HEK293 (cell line): ENCODE data around the gene TFAM.

Experiments
- CTCF ChIA-PET: fragments of 350-600 bp; formaldehyde crosslinking; extraction: SDS; loops from one replicate; lab custom pipeline; 2021; ENCODE audit warnings: antibody characterized with exemption; lab: Yijun Ruan, JAX
- POLR2A ChIA-PET: fragments of 300-600 bp; formaldehyde crosslinking; extraction: SDS; loops from one replicate; lab custom pipeline; 2020; ENCODE audit warnings: antibody characterized with exemption, inconsistent platforms; lab: Yijun Ruan, JAX
- H3K27ac ChIP-seq: fragments of 200-500 bp; sonication (Bioruptor generic); 2 replicates; pipeline ENCODE4 v1.5.1; 2014; ENCODE audit warnings: low read depth, low read length, control low read depth, inconsistent platforms; ENCODE audit errors: extremely low read depth
- H3K36me3 ChIP-seq, 2 experiments: fragments of 200-500 bp in 1 of 2; sonication (Bioruptor generic) in 1 of 2; 1 replicate in 1 of 2; 2 replicates in 1 of 2; pipeline ENCODE4 v1.5.1; 2014 to 2017; ENCODE audit warnings: inconsistent platforms in 2 of 2, low read length in 2 of 2; ENCODE audit not compliant: control insufficient read depth in 2 of 2, insufficient read depth in 1 of 2
- H3K4me1 ChIP-seq: fragments of 200-500 bp; sonication (Bioruptor generic); 2 replicates; pipeline ENCODE4 v1.5.1; 2014; ENCODE audit warnings: mild to moderate bottlenecking, low read length, inconsistent platforms; ENCODE audit not compliant: control insufficient read depth, insufficient read depth
- H3K4me3 ChIP-seq: 2 replicates; pipeline ENCODE4 v1.5.1; 2011; ENCODE audit warnings: low read depth, mild to moderate bottlenecking, control low read depth, low read length, moderate library complexity
- H3K9me3 ChIP-seq: fragments of 200-500 bp; sonication (Bioruptor generic); 2 replicates; pipeline ENCODE4 v1.5.1; 2014; ENCODE audit warnings: low read depth, low read length, inconsistent platforms; ENCODE audit not compliant: control insufficient read depth, insufficient read depth
- GFI1B ChIP-seq: fragments of 450-650 bp; formaldehyde crosslinking; IDR thresholded peaks from 2 replicates; pipeline ENCODE4 v1.5.1; 2016; ENCODE audit warnings: missing biosample characterization, missing genetic modification characterization
- IKZF3 ChIP-seq: fragments of 450-650 bp; IDR thresholded peaks from 2 replicates; pipeline ENCODE4 v1.5.0; 2018; ENCODE audit warnings: missing biosample characterization, mild to moderate bottlenecking, missing genetic modification characterization, moderate library complexity
- KLF16 ChIP-seq: fragments of 450-650 bp; formaldehyde crosslinking; IDR thresholded peaks from 2 replicates; pipeline ENCODE4 v1.5.1; 2017; ENCODE audit warnings: missing biosample characterization, missing genetic modification characterization
- TRIM28 ChIP-seq: IDR thresholded peaks from 2 replicates; pipeline ENCODE4 v1.6.1; 2011; ENCODE audit warnings: low read length, control low read depth, borderline replicate concordance
- ZBTB17 ChIP-seq: fragments of 450-650 bp; formaldehyde crosslinking; IDR thresholded peaks from 2 replicates; pipeline ENCODE4 v1.5.1; 2016; ENCODE audit warnings: missing biosample characterization, missing genetic modification characterization
- ZBTB20 ChIP-seq: fragments of 450-650 bp; formaldehyde crosslinking; IDR thresholded peaks from 2 replicates; pipeline ENCODE4 v1.5.1; 2016; ENCODE audit warnings: missing biosample characterization, missing genetic modification characterization
- ZBTB21 ChIP-seq: fragments of 450-650 bp; formaldehyde crosslinking; IDR thresholded peaks from 2 replicates; pipeline ENCODE4 v1.5.1; 2017; ENCODE audit warnings: missing biosample characterization, missing genetic modification characterization
- ZFP37 ChIP-seq: fragments of 450-650 bp; formaldehyde crosslinking; IDR thresholded peaks from 2 replicates; pipeline ENCODE4 v1.5.1; 2016; ENCODE audit warnings: missing biosample characterization, missing genetic modification characterization
- ZNF114 ChIP-seq: fragments of 450-650 bp; formaldehyde crosslinking; IDR thresholded peaks from 2 replicates; pipeline ENCODE4 v1.5.0; 2017; ENCODE audit warnings: missing biosample characterization, missing genetic modification characterization
- ZNF133 ChIP-seq: fragments of 450-650 bp; formaldehyde crosslinking; IDR thresholded peaks from 2 replicates; pipeline ENCODE4 v1.5.1; 2016; ENCODE audit warnings: missing biosample characterization, missing genetic modification characterization
- ZNF138 ChIP-seq: fragments of 450-650 bp; formaldehyde crosslinking; IDR thresholded peaks from 2 replicates; pipeline ENCODE4 v1.5.1; 2016; ENCODE audit warnings: missing biosample characterization, missing genetic modification characterization, borderline replicate concordance
- ZNF2 ChIP-seq: fragments of 450-650 bp; formaldehyde crosslinking; IDR thresholded peaks from 2 replicates; pipeline ENCODE4 v1.5.1; 2016; ENCODE audit warnings: missing biosample characterization, missing genetic modification characterization
- ZNF239 ChIP-seq: fragments of 450-650 bp; formaldehyde crosslinking; IDR thresholded peaks from 2 replicates; pipeline ENCODE4 v1.5.1; 2016; ENCODE audit warnings: missing biosample characterization, missing genetic modification characterization
- ZNF26 ChIP-seq: fragments of 450-650 bp; formaldehyde crosslinking; IDR thresholded peaks from 2 replicates; pipeline ENCODE4 v1.5.1; 2016; ENCODE audit warnings: missing biosample characterization, missing genetic modification characterization
- ZNF292 ChIP-seq: fragments of 450-650 bp; formaldehyde crosslinking; IDR thresholded peaks from 2 replicates; pipeline ENCODE4 v1.5.1; 2016; ENCODE audit warnings: low read depth, missing biosample characterization, missing genetic modification characterization, borderline replicate concordance
- ZNF416 ChIP-seq: fragments of 450-650 bp; formaldehyde crosslinking; IDR thresholded peaks from 2 replicates; pipeline ENCODE4 v1.5.1; 2016; ENCODE audit warnings: missing biosample characterization, missing genetic modification characterization
- ZNF48 ChIP-seq: fragments of 450-650 bp; formaldehyde crosslinking; IDR thresholded peaks from 2 replicates; pipeline ENCODE4 v1.5.1; 2016; ENCODE audit warnings: missing biosample characterization, missing genetic modification characterization
- ZNF513 ChIP-seq: fragments of 450-650 bp; IDR thresholded peaks from 2 replicates; pipeline ENCODE4 v1.5.1; 2018; ENCODE audit warnings: missing biosample characterization, missing genetic modification characterization
- ZNF843 ChIP-seq: fragments of 450-650 bp; formaldehyde crosslinking; IDR thresholded peaks from 2 replicates; pipeline ENCODE4 v1.5.1; 2016; ENCODE audit warnings: missing biosample characterization, missing genetic modification characterization
- ZXDB ChIP-seq: fragments of 450-650 bp; formaldehyde crosslinking; IDR thresholded peaks from 2 replicates; pipeline ENCODE4 v1.5.1; 2016; ENCODE audit warnings: missing biosample characterization, missing genetic modification characterization
- TF ChIP-seq, protein P1 (sequence below): fragments of 450-650 bp; formaldehyde crosslinking; IDR thresholded peaks from 2 replicates; pipeline ENCODE4 v1.5.1; 2016; ENCODE audit warnings: missing biosample characterization, missing genetic modification characterization
- TF ChIP-seq, protein P2 (sequence below): fragments of 450-650 bp; formaldehyde crosslinking; IDR thresholded peaks from 2 replicates; pipeline ENCODE4 v1.5.1; 2016; ENCODE audit warnings: missing biosample characterization, missing genetic modification characterization
- TF ChIP-seq, protein P3 (sequence below): fragments of 450-650 bp; formaldehyde crosslinking; IDR thresholded peaks from 2 replicates; pipeline ENCODE4 v1.5.1; 2016; ENCODE audit warnings: missing biosample characterization, missing genetic modification characterization
- TF ChIP-seq, protein P4 (sequence below): fragments of 450-650 bp; formaldehyde crosslinking; IDR thresholded peaks from 2 replicates; pipeline ENCODE4 v1.5.1; 2016; ENCODE audit warnings: missing biosample characterization, missing genetic modification characterization
- TF ChIP-seq, protein P5 (sequence below): fragments of 450-650 bp; formaldehyde crosslinking; IDR thresholded peaks from 2 replicates; pipeline ENCODE4 v1.5.1; 2017; ENCODE audit warnings: missing biosample characterization, missing genetic modification characterization

TFAM gene

GRCh38 chr10:58384999-58385783 is at the start of gene TFAM:
Gene TFAM, plus strand, starts transcription at chr10:58385410. Its CDS starts 138 bp downstream, at chr10:58385548.
- ChIA-PET POLR2A (interaction anchor here (0.7 to 2.2 kb wide), 6 partner anchors 9 to 117 kb away, joined by 3 to 11 read pairs (median 4); partner anchors contain the start of genes CISD1 and UBE2D1), CTCF (interaction anchor here (0.6 to 2.9 kb wide), 16 partner anchors 9 to 207 kb away, joined by 3 to 20 read pairs (median 3); partner anchors contain the start of gene UBE2D1)
- Histone ChIP-seq H3K4me3 (peak within 1 kb of the TSS; percentile 61), H3K9me3 (no peaks in the 10 kb centered on the region), H3K36me3 (peaks cover 26 to 38% of the 10 kb centered on the region in 2 experiments), H3K4me1 (no peaks in the 10 kb centered on the region), H3K27ac (peak within 1 kb of the TSS; percentile 89)
- TF ChIP-seq ZNF292 (tag by site-specific recombination) = no peak
- TF ChIP-seq ZNF513 (tag by site-specific recombination) = no peak; the same call in 1 of the 2 replicates
- no peak; the same call in none of the 2 replicates for TF ChIP-seq ZFP37 (tag by site-specific recombination)
- TF ChIP-seq ZNF133 (tag by site-specific recombination) = no peak
- no peak for TF ChIP-seq ZNF48
- TF ChIP-seq ZBTB17 (tag by site-specific recombination) = peak; percentile 76
- TF ChIP-seq ZBTB20 = peak; percentile 89
- TF ChIP-seq TRIM28 = peak; percentile 49; the same call in 1 of the 2 replicates
- no peak for TF ChIP-seq ZNF416 (tag by site-specific recombination)
- TF ChIP-seq, protein P1, sequence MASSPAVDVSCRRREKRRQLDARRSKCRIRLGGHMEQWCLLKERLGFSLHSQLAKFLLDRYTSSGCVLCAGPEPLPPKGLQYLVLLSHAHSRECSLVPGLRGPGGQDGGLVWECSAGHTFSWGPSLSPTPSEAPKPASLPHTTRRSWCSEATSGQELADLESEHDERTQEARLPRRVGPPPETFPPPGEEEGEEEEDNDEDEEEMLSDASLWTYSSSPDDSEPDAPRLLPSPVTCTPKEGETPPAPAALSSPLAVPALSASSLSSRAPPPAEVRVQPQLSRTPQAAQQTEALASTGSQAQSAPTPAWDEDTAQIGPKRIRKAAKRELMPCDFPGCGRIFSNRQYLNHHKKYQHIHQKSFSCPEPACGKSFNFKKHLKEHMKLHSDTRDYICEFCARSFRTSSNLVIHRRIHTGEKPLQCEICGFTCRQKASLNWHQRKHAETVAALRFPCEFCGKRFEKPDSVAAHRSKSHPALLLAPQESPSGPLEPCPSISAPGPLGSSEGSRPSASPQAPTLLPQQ = peak; percentile 50; the same call in 1 of the 2 replicates
- no peak for TF ChIP-seq ZNF26 (tag by site-specific recombination)
- TF ChIP-seq, protein P2, sequence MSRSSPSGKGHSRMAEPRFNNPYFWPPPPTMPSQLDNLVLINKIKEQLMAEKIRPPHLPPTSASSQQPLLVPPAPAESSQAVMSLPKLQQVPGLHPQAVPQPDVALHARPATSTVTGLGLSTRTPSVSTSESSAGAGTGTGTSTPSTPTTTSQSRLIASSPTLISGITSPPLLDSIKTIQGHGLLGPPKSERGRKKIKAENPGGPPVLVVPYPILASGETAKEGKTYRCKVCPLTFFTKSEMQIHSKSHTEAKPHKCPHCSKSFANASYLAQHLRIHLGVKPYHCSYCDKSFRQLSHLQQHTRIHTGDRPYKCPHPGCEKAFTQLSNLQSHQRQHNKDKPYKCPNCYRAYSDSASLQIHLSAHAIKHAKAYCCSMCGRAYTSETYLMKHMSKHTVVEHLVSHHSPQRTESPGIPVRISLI (tag by site-specific recombination) = no peak
- peak; percentile 39 for TF ChIP-seq ZNF843
- TF ChIP-seq IKZF3 (tag by site-specific recombination) = no peak
- TF ChIP-seq, protein P3, sequence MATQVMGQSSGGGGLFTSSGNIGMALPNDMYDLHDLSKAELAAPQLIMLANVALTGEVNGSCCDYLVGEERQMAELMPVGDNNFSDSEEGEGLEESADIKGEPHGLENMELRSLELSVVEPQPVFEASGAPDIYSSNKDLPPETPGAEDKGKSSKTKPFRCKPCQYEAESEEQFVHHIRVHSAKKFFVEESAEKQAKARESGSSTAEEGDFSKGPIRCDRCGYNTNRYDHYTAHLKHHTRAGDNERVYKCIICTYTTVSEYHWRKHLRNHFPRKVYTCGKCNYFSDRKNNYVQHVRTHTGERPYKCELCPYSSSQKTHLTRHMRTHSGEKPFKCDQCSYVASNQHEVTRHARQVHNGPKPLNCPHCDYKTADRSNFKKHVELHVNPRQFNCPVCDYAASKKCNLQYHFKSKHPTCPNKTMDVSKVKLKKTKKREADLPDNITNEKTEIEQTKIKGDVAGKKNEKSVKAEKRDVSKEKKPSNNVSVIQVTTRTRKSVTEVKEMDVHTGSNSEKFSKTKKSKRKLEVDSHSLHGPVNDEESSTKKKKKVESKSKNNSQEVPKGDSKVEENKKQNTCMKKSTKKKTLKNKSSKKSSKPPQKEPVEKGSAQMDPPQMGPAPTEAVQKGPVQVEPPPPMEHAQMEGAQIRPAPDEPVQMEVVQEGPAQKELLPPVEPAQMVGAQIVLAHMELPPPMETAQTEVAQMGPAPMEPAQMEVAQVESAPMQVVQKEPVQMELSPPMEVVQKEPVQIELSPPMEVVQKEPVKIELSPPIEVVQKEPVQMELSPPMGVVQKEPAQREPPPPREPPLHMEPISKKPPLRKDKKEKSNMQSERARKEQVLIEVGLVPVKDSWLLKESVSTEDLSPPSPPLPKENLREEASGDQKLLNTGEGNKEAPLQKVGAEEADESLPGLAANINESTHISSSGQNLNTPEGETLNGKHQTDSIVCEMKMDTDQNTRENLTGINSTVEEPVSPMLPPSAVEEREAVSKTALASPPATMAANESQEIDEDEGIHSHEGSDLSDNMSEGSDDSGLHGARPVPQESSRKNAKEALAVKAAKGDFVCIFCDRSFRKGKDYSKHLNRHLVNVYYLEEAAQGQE (tag by site-specific recombination) = peak; percentile 14; the same call in 1 of the 2 replicates
- TF ChIP-seq, protein P4, sequence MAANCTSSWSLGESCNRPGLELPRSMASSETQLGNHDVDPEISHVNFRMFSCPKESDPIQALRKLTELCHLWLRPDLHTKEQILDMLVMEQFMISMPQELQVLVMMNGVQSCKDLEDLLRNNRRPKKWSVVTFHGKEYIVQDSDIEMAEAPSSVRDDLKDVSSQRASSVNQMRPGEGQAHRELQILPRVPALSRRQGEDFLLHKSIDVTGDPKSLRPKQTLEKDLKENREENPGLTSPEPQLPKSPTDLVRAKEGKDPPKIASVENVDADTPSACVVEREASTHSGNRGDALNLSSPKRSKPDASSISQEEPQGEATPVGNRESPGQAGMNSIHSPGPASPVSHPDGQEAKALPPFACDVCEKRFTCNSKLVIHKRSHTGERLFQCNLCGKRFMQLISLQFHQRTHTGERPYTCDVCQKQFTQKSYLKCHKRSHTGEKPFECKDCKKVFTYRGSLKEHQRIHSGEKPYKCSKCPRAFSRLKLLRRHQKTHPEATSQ = no peak
- 0 out of 2 replicates have a peak, but pooled peaks have one; percentile 17 for TF ChIP-seq GFI1B (tag by site-specific recombination)
- 0 out of 2 replicates have a peak, but pooled peaks have one; percentile 28 for TF ChIP-seq KLF16
- no peak for TF ChIP-seq ZNF114 (tag by site-specific recombination)
- TF ChIP-seq, protein P5, sequence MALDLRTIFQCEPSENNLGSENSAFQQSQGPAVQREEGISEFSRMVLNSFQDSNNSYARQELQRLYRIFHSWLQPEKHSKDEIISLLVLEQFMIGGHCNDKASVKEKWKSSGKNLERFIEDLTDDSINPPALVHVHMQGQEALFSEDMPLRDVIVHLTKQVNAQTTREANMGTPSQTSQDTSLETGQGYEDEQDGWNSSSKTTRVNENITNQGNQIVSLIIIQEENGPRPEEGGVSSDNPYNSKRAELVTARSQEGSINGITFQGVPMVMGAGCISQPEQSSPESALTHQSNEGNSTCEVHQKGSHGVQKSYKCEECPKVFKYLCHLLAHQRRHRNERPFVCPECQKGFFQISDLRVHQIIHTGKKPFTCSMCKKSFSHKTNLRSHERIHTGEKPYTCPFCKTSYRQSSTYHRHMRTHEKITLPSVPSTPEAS (tag by site-specific recombination) = no peak
- TF ChIP-seq ZNF138 (tag by site-specific recombination) = no peak
- TF ChIP-seq ZXDB (tag by site-specific recombination) = peak; percentile 82
- no peak for TF ChIP-seq ZBTB21
- TF ChIP-seq ZNF239 (tag by site-specific recombination) = no peak
- peak; percentile 76; the same call in 1 of the 2 replicates for TF ChIP-seq ZNF2 (tag by site-specific recombination)
